NCI-H1436 (cell line): ENCODE results near the gene RAD51.

Source experiments
- DNase-seq: peaks from one replicate; lab custom pipeline; 2025; lab: John Stamatoyannopoulos, UW

The RAD51 gene

DNA sequence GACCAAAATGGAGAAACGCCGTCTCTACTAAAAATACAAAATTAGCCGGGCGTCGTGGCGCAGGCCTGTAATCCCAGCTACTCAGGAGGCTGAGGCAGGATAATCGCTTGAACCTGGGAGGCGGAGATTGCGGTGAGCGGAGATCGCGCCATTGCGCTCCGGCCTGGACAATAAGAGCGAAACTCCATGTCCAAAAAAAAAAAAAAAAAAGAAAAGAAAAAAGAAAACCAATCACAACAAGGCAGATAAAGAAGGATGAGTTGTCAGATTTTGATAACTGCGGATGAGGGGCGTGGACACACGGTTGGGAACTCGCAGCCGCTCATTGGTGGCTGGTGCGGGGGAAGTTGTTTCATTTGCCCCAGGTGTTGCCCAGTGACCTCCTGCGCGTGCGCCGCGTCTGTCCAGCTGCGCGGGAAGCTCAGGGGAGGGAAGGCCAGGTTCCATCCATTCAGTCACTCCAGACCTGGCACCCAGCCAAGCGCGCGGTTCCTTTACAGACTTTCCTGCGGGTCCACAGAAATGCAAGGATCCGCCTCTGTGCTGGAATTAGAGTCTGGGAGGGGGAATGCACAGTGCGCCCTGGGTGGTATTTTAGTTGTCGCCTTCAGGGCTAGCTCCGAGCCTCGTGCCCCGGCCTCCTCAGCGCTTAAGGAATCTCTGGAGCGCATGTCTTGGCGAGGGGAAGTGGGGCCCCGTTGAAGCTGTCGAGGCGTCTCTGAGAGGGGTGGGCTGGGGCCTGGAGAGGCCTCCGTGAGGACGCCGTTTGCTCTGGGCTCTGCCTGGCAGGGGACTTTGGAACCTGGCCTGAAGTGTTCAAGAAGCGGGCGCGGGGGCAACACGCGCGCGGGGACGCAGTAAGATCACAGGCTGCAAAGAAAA, 68.2 kb downstream of the RAD51 start:
- DNase-seq, result peak; percentile 71

DNA sequence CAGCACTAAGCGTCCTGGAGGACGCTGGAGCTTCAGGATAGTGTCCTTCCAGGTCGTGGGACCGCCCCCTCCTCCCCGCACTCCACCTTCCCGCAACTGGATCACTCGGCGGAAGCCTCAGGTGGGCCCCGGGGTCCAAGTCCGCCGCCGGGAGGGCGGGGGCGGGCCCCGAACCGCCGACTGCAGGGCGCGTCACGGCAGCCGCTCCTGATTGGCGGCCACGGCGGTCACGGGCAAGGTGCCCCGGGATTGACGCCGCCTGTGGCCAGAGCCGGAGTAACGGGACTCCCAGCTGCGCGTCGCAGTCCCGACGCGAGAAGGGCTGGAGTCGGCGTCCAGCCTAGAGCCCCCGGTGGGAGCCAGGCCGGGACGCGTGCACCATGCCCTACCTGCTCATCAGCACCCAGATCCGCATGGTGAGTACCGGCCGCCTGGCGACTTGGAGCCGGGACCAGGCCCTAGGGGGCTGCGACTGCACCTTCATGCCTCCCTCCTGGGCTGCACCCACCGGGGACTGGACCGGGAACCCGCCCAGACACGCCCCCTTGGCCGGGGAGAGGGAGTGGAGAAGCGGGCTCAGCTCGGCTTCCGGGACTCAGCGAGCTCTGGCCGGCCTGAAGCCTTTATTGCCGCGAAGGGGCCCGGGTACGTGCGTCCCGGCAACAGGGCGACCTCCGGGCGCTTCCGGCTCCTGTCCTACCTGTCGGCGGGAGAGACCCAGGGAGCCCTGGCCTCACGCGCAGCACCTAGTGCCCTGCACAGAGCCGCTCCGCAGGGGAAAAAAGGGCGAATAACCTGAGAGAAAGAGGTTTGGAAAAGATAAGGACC, 69.0 kb downstream of the RAD51 start, which contains the start of gene GCHFR:
Gene GCHFR (plus strand): TSS at position 268 of the 828 bp plus-strand sequence. CDS start 113 bp downstream, at position 381.
- peak; percentile 46 for DNase-seq

DNA sequence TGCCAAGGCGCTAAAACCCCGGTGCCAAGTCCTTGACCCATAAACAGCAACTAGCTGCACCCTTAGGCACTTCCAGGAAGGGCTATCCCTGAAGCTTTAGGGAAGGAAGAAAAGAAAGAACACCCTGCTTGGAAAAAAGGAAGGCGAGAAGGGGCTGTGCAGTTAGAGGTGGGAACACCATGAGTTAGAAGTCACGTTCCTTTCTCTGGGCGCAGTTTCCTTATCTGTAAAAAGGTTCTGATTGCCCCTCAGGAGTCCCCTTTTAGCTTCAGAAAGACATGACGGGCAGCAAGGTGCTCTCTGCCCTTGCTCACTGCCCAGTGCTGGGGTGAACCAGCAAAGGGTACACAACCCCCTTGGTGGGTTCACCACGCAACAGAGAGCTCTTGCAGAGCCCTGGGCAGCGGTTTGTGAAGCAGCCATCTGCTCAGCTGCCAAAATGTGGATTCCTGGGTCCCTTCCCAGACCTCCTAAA, 69.7 kb downstream of the RAD51 start:
- no peak for DNase-seq

DNA sequence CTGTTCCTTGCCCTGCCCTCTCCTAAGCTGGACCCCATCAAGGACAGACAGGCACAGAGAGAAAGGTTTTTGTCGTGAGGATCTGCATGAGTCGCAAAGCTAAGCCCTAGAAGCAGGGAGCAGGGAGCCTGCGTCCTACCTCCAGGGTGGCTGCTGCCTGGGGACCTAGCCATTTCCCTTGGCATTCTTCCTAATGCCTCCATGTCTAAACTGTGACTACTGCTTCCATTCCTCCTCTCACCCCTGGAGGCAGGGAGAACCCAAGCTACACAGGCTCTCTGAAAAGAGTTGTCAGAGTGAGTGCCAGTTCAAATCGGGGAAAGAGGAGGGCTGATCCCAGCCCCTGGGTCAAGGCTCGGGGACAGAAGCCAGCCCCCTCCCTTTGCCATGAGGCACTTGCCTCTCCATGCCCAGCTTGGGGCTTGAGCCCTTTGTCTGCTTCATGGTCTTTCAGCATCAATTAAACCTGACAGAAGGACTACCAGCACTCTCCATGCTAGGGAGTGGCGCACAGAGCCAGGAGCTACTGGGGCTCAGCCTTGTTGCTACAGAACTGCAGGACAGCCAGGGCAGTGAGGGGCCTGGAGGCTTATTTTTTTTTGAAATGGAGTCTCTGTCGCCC, 71.3 kb downstream of the RAD51 start:
- DNase-seq, result no peak

DNA sequence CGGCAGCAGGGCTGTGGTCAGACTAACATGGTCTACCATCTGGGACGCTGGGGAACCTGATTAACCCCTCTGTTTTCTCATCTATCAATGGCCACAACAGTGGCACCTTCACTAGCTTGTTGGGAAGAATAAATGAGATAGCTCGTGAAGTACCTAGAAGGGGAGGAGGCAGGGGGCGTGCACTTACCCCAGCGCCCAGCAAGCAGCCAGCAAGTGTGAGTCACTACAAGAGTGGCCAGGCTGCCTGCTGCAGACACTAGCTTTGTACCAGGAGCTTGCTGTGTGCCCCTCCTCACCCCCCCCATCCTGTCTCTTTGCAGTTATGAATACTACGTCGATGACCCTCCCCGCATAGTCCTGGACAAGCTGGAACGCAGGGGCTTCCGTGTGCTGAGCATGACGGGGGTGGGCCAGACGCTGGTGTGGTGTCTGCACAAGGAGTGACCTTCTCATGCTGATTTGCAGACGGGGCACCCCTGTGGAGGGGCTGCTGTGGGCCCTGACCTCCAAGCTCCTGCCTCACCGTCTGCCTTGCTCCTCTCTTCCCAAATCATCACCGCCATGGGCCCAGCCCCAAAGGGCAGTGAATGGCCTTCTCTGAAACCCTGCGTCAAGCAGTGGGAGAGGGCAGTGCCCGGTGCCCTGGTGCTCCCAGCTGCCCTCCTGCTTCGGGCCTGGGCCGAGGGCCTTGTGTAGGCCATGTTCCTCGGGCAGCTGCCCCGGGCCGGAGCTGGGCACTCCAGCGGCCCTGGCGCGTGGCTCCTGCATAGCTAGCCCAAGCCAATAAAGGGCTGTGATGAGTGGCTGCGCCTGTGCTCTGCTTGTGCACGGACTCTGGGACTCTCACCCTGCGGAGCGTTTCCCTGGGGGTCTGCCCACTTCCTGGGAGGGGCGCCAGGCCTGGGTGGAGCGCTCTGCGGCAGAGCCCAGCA, 72.2 kb downstream of the RAD51 start:
- no peak for DNase-seq

DNA sequence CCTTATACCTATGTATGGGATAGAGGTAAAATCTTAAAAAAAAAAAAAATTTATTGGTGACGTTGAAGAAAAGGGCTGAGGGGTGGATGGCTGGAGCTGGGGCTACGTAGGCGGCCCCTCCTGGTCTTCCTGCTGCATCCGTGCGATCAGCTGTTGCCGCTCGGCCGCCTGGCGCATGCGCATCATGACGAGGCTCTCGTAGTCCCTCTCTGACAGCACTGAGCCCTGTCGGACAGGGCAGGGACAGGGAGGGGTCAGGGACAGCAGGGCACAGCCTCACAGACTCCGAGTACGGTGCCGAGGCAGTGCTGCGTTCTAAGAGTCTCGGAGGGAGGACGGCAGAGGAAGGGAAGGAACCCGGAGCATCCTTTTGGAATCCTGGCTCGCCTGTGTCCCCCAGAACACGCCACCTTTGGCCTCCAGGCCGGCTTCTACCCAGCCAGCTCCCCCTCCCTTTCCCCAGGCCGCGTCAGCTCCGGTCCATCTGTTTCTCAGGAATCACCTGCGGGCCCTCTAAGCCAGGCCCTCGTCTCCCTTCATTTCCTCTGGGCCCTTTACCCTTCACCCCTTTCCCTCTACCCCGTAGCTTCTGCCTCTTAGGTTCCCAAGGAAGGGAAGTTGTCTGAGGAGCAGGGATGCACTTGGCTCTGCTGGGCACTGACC, 73.0 kb downstream of the RAD51 start:
- no peak for DNase-seq

DNA sequence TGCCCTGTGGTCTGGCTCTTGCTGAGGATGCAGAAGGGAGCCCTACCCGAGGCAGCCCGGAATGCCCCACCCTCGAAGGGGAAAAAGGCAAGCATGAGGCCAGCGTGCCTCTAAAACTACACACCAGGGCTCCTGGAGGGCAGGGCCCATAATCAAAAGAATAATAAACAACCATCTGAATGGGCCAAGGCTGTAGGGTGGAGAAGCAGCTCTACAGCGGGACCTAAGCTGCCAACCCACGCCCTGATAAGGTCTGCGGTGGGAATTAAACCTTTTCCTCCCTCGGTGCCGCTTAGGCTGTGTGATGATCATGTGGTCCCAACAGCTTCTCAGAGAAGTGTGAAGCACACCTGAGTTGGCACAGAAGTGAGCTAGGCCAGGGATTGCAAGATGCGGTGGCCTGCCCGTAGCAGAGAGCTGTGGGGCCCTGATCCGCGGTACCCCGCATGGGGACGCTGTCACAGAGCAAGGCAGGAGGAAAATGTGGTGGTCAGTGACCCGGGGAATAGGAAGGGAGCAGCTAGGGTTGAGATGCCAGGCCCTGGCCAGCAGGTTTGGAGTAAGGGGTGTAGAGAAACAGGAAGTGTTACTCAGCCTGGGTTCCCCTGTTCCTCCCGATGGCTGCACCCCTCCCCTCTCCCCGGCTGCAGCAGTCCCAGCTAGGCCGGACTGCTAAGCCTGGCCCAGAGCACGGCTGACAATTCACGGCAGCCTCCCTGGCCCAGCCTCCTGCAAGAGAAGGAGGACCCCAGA, 73.7 kb downstream of the RAD51 start:
- no peak for DNase-seq

DNA sequence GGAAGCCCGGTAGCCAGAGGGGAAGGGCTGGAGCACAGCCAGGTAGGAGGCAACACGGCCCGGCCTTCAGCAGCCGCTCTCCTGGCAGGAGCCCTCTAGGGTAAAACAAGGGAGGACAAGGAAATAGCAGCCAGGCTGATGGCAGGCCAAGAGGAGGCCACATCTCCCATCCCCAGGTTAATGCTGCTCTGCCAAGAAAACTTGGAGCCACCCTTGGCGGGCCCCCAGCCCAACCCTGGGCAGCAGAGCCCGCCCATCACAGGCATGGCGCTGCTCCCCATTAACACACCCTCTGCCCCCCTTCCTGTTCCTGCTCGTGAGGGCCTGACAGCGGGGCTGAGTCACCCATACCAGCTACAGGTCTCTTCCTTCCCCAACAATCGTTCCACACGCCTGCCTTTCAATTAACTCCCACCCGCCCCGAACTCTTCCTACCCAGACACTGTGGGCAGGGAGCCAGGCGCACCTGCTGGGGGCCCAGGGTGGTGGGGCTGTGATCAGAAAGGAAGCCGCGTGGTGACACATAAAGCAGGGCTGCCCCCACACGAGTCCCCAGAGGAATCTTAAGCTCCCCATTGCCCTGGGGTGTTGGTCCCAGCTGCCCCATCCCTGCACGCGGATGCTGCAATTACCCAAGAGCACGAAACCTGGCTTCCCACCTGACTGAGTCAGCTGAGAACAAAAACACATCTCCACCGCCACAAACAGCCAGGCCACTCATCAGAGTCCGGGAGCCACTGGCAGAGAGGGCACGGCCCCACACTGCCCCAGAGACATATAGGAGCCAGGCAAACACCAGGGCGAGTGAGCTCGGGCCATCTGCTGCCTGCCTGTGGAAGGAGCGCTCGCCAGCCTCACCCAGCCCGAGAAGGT, 74.5 kb downstream of the RAD51 start, which contains the start of gene C15orf62:
Gene C15orf62 (plus strand): TSS at position 707 of the 873 bp plus-strand sequence. CDS start 516 bp downstream, outside the sequence.
- DNase-seq, result peak; percentile 81

DNA sequence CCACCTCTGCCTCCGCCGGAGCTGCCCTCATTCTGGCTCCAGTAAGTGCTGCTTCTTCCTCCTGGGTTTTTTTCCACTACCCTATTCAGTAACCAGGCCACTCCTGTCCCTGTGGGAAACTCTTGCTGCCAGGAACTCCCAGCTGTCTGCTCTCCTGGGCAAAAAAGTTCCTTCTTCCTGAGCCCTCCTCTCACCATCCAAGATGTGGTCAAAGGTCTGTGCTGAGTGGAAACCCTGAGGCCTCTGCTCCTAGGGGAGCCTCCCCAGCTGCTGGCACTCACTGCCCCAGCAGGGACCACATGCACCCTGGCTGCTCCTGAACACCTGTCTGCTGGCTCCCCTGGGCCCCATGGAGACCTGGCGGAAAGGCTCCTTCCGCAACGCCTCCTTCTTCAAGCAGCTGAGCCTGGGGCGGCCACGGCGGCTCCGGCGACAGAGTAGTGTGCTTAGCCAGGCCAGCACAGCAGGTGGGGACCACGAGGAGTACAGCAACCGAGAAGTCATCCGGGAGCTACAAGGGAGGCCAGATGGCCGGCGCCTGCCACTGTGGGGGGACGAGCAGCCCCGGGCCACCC, 75.3 kb downstream of the RAD51 start:
- peak; percentile 41 for DNase-seq

DNA sequence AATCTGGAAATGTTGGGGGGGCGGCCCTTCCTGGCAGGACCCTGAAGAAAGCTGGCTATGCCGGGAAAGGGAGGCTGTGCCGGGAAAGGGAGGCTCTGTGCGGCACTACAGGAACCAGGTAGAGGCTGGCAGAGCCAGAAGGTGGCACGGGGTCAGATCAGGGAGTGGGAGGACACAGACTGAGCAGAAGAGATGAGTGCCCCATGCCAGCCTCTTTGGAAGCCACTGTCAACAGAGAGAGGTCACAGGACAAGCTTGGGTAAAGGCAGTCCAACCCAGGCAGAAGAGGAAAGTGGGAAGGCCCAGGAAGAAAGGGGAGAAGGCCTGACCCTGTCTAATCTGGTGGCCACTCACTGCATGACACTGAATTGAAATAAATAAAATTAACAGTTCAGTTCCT, 76.3 kb downstream of the RAD51 start:
- no peak for DNase-seq

DNA sequence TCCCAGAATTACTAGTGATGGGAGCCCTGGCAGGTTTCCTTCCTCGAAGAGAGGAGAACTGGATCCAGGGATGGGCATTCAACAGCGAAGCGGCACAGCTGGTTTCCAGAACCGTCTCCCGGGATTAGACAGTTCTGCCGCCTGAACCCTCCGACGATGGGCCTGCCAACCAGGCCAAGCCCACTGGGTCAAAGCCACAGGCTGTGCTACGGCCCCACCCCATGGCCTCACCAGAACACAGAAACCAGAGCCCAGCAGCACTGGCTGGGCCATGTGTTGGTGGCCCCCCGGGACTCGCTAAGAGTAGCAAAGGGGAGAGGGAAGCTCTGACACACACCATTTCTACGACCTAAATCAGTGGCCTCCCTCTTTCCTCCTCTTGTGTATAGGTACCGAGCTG, 77.0 kb downstream of the RAD51 start:
- DNase-seq, result no peak

DNA sequence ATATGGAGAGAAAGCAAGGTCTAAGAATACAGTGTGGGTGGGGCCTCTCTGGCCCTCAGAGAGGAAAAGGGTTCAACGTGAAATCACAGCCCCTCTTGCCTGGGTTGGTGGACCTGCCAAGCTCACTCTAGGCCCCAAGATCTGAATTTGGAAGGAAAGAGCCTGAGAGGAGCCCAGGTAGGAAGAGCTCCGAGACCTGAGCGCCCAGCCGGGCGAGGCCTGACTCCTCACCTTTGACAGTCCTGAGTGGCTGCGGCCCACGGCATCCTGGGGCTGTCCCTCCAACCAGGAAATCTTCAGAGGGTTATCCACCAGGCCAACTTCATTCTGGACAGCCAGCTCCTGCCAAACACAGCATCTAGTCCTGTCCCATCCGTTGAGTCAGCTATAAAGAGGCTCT, 78.5 kb downstream of the RAD51 start:
- no peak for DNase-seq

DNA sequence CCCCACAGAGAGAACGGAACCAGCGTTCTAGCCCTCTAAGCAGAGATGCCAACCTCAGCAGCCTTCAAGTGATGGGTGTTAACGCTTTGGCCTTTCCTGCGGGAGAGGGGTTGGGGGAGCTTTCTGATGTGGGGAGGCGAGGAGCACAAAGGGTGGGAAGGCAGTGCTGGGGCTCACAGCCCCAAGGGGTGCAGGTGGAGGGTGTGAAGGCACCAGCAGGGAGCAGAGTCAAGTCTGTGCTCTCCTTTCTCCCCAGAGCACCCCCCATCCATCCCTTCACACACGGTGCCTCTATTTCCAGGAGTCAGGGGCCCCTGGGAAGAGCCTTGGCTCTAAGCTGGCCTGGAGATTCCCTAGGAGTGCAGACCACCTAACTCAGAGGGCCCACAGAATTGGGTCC, 78.9 kb downstream of the RAD51 start:
- no peak for DNase-seq

DNA sequence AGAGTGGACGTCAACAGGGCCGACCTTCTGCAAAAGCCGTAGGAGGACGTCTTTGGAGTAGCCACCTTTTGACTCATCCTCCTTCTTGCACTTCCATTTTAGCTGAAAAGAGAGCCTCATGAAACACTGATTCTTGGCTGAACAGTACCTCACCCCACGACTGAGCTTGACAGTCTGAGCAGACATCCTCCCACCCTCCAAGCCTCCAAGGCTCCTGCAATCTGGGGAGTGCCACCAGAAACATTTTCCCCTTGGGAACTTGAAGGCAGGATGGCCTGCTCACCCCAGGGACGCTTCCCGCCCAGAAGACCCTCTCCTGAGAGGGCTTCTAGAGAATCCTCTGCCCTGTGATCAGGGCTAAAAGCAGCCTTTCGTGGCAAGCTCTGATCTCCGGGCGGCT, 80.0 kb downstream of the RAD51 start:
- no peak for DNase-seq

DNA sequence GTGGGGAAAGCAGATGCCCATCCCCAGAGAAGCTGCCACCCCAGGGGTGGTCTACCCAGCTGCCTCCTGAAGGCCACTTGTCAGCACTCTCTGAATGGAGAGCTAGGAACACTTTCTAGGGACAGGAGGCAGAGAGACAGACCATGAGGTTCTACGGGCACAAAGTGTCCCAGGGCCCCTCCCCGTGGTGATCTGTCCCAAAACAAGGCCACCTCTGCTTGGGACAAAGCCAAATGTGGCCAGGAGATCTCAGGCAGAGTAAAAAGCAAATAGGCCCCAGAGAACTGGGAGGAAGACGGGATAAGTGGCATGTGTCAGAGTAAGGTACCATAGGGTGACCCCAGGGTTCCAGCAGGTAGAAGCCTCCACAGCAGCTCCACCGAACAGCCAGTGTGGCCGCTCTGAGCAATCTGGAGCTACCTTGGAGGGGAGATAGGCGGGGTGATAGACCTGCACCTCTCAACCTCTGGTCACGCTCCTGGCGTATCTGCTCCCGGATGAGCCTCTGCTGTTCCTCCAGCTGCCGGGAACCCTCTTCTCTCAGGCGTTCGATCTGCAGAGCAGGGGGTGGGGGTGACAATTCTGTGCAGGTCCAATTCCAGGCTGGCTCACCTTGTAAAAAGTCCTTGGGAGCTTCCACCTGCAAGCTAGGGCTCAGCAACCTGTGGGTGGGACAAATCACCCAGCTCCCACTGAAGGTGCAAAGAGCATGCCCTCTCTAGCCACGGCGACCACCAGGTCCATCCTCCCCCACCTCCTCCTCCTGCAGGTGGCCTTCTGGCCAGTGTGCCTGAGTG, 81.0 kb downstream of the RAD51 start:
- DNase-seq, result no peak

DNA sequence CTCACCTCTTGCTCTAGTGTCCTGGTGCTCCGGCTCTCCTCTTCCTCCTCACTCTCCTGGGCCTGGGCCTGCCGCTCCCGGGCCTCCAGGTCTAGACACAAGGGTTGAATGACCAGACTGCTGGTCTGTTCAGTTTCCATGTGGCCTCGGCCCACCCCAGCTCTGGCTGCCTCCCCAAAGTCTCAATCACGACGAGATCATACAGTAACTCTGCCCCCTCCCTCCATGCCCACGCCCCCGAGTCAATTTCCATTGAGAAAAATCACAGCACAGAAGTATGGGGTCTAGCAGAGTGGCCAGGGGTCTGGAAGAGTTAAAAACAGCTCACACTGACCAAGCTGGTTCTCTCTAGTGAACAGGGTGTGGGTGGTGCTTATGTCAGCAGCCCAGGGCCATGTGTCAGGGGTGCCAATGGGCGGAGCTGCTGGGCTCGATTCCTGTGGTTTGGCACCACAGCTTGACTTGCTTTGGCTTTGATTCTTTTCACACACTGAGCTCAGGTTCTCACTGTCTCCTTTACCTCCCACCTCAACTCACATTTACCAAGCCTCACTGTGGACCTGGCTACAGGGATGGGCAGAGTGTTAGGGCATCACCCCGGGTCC, 81.7 kb downstream of the RAD51 start:
- no peak for DNase-seq
